Left ventricle myocardium superior (tissue), 1 donor: ENCODE results near the gene DYNC2H1. TPM values are rescaled to one million over a fixed set of nuclear protein-coding genes. Genes with fewer than 3 reads are reported as not detected.
A peak's percentile ranks its signal among the peaks of the same experiment; 100 is the strongest.

Source experiments
- ATAC-seq: fragments of 200-7000 bp; cut with Tn5 transposase; one replicate; pipeline ENCODE4 v1.9.1; 2020; ENCODE audit warnings: mild to moderate bottlenecking, moderate library complexity
- DNase-seq: peaks from one replicate; pipeline ENCODE4 v3.0.0-alpha.2; 2020
- intact Hi-C: fragments of 100-400 bp; cut with micrococcal nuclease; formaldehyde crosslinking; loops from one replicate; pipeline ENCODE4 v1.11.0; 2022
- long read RNA-seq: library from polyadenylated mRNA; unstranded; transcript quantifications from one replicate; pipeline ENCODE4 v2.0.0, GENCODE V29; 2021
- total RNA-seq: library from RNA; stranded (reverse); fragmentation: NEBNext Ultra II Directional; extraction: Animal tissue kit (Norgen Biotek cat#: 25700); gene quantifications from one replicate; pipeline ENCODE4 v1.2.1, GENCODE V29; 2021
- donor health status: DM: no; HTN: yes; CAD: no; lungs with severe emphysema.

Gene DYNC2H1
- total RNA-seq: 3.2 TPM
- long read RNA-seq, partial matches to known transcripts: 1 of 1 reads
- long read RNA-seq, other reads (novel, unspliced or antisense): 0 of 1 reads

- intact Hi-C loops: no loop called here
- ATAC-seq (peak; percentile 100), DNase-seq (peak; percentile 94)
Observed at GRCh38 chr11:103108933-103109817, at the start of gene DYNC2H1. TSS of gene DYNC2H1 (plus strand) at chr11:103109426. CDS start at chr11:103109575, 149 bp downstream.

GRCh38 chr11:103061656-103062055, 47.6 kb upstream of the DYNC2H1 start:
- no peak for ATAC-seq
- intact Hi-C loops: no loop called here
- DNase-seq: no peak

- ATAC-seq: no peak
- intact Hi-C loops: no loop called here
- DNase-seq: no peak
Observed at GRCh38 chr11:103067118-103067517, 42.1 kb upstream of the DYNC2H1 start.

DNA sequence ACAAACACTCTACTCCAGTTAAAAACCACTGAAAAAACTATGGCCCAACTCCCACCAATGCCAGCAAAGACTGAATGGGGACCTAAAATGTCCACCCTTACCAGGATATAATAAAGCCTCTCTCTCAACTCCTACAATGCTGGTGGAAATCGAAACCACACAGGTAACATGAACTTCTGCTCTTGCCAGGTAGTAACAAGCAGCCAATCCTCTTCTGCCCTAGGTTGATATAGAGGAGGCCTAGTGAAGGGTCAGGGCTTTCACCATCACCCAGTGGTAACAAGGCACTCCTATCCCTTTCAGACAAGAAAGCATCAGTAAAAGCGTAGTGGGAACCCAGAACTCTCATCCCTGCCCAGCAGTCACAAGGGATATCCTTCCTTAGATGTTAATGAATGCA, 39.9 kb upstream of the DYNC2H1 start:
- DNase-seq (no peak), ATAC-seq (no peak)
- intact Hi-C loops: no loop called here

- no peak for ATAC-seq
- intact Hi-C loops: no loop called here
- DNase-seq: no peak
Observed at GRCh38 chr11:103070142-103070541, 39.1 kb upstream of the DYNC2H1 start.

DNA sequence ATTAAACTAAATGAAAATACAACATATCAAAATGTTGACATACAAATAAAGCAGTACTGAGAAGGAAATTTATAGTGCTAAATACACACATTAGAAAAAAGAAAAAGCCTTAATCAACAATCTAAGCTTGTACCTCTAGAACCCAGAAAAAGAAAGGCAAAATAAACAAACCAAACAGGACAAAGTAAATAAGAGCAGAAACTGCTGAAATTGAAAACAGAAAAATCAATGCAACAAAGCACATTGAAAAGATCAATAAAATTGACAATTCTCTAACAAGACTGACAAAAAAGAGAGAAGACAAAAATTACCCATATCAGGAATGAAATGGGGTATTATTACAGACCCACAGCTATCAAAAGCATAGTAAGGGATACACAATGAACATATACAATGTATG, 38.2 kb upstream of the DYNC2H1 start:
- intact Hi-C loops: no loop called here
- ATAC-seq (no peak), DNase-seq (no peak)

DNA sequence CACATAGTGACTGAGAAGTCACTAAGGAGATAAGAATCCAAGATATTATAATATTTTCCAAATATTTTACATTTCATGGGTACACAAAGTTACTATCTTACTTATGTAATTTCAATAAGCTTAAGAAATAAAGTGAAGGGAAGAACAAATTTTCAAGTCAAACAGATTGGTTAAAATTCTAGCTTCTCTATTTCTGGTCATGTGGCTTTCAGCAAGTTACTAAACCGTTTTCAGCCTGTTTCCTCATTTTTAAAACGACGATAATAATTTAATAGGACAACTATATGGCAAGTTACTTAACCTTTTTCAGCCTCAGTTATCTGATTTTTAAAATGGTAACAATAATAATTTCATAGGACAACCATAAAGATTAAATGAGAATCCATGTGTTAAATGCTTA, 32.9 kb upstream of the DYNC2H1 start:
- ATAC-seq (no peak), DNase-seq (no peak)
- intact Hi-C loops: no loop called here

DNA sequence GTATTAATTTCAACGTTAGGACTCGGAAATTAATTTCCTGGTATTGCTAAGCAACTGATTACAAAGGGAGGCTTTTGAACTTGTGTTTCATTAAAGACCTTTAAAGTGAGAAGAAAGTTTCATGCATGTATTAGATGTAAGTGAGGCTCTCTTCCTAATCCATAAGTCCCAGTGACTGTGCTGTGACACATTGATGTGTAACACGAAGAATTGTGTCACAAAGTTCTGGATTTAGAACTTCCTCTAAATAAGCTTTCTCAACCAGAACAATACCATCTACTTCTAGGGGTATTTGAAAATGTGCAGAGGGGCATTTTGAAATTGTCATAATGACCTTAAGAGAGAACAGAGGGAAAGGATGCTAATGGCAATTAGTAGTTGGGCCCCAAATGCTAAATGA, 31.7 kb upstream of the DYNC2H1 start:
- intact Hi-C loops: no loop called here
- no peak for DNase-seq
- ATAC-seq: no peak

DNA sequence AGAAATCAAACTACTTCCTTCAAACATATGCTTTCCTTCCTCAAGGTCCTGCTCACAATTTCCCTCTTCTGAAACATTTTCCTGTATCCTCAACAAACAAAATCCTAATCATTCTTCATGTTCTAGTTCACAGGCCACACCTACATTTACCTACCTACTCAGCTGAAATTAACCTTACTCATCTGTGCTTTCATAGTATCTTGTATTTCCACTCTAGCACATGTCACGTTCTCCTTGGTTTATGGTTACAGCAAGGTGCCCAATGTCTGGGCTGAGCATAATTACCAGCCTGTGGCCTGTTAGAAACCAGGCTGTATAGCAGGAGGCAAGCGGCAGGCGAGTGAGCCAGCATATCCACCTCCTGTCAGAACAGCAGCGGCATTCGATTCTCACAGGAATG, 30.5 kb upstream of the DYNC2H1 start:
- intact Hi-C loops: no loop called here
- ATAC-seq: no peak

GRCh38 chr11:103079833-103080232, 29.4 kb upstream of the DYNC2H1 start:
- DNase-seq: no peak
- ATAC-seq: no peak
- intact Hi-C loops: no loop called here

More for the DNA sequence above, 30.5 kb upstream of the DYNC2H1 start:
- no peak for DNase-seq

- ATAC-seq (no peak), DNase-seq (no peak)
- intact Hi-C loops: no loop called here
Observed at GRCh38 chr11:103085758-103086365, 23.4 kb upstream of the DYNC2H1 start.

GRCh38 chr11:103086461-103086860, 22.8 kb upstream of the DYNC2H1 start:
- no peak for ATAC-seq
- no peak for DNase-seq
- intact Hi-C loops: no loop called here

GRCh38 chr11:103091064-103091800, 18.0 kb upstream of the DYNC2H1 start:
- DNase-seq (peak; percentile 46), ATAC-seq (peak; percentile 73)
- intact Hi-C loops: no loop called here

DNA sequence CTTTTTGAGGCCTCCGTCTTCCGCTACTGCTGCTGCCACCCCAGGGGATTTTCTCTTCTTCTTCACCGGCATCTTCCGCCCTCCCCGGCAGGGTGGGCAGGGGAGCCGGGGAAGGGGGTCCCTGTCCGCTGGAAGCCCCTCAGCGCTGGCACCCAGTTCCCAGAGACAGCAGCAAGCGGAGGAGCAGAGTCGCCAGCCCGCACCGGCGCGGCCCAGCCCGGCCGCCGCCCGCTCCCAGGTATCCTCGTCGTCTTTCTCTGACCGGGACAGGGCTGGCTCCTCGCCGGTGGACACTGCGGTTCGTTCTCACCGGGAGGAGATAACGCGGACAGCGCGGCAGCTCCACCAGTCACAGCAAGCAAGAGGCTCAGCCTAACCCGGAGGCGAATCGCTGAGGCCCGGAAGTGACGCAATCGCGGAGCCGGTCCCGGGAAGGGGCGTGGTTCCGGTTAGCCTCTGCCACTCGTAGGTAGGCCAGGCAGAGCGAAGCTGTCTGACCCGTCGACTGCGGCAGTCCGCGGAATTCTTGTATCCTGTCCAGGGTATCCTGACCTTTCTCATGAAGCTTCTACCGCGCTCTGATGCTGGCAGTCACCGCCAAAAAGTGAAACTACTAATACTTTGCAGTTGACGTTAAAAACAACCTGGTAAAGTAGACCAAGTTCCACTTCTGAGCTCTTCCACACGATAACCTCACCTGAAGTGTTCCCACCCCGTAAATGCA, 17.3 kb upstream of the DYNC2H1 start, which contains the start of gene DCUN1D5:
TSS of gene DCUN1D5 (minus strand) at position 360 of the 724 bp plus-strand sequence. CDS start at position 72, 288 bp downstream.
- intact Hi-C loops: no loop called here
- peak; percentile 100 for ATAC-seq
- peak; percentile 97 for DNase-seq

GRCh38 chr11:103097279-103097678, 11.9 kb upstream of the DYNC2H1 start:
- ATAC-seq: no peak
- intact Hi-C loops: no loop called here

GRCh38 chr11:103109818-103110388, 677 bp downstream of the DYNC2H1 start:
- peak; percentile 33 for DNase-seq
- intact Hi-C loops: no loop called here
- ATAC-seq: peak; percentile 9

More at GRCh38 chr11:103097279-103097678, 11.9 kb upstream of the DYNC2H1 start:
- no peak for DNase-seq

DNA sequence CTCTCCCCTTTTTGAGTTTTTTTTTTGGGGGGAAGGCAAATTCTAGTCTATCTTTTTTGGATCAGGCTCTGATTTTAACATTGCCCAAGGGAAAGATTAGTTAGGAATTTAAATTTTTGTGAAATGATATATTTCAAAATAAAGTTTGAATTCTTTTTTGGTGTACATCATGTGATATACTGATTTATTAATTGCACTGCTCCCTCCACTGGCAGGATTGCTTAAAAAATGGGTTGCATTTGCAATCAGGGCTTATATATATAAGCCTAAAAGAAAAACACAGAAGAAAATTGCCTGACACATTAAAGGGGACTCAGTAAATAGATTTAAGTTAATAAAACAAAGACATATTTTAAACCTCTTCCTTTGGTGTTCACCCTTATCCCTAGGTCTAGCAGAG, 1.2 kb downstream of the DYNC2H1 start:
- ATAC-seq: no peak
- no peak for DNase-seq
- intact Hi-C loops: no loop called here

GRCh38 chr11:103111400-103111799, 2.2 kb downstream of the DYNC2H1 start:
- intact Hi-C loops: no loop called here
- no peak for ATAC-seq
- no peak for DNase-seq

DNA sequence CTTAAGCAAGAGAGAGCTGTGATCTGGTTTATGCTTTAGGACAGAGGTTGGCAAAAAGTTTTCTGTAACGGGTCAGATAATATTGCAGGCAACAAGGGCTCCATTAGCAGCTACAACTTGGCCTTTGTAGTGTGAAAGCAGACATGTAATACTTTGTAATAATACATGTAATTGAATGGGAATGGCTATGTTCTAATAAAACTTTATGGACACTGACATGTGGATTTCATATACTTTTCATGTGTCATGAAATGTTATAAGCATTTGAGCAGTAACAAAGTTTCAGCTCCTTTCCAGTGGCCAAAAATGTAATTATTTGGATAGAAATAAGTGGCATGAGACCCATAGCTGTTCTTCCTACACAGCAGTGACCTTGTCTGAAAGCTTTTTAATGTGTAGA, 3.1 kb downstream of the DYNC2H1 start:
- intact Hi-C loops: no loop called here

More for the DNA sequence above, 3.1 kb downstream of the DYNC2H1 start:
- ATAC-seq (no peak), DNase-seq (no peak)
